GM18861 (cell line): ENCODE results near the gene PARD3.
"Not testable (repeated sequence)": the region's sequence is repeated elsewhere in the genome, so short reads cannot be mapped to it uniquely, and the experiment has no call there.

Source experiments
- ATAC-seq: cut with Tn5 transposase; IDR thresholded peaks from one replicate; pipeline ENCODE4 v1.9.1; 2021; ENCODE audit not compliant: unreplicated experiment

The PARD3 gene

DNA sequence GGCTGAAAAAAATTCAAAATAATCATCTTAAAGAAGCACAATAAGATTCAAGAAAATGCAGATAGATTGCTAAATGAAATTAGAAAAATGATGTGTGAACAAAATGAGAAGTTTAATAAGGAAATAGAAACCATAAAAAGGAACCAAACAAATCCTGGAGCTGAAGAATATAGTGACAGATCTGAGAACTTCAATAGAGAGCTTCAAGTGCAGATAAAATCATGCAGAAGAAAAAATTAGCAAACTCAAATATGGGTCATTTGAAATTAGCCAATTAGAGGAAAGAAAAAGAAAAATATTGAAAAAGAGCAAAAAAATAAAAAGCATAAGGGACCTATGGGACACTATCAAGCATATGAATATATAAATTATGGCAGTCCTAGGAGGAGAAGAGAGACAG, 720.1 kb downstream of the PARD3 start:
- no peak for ATAC-seq

DNA sequence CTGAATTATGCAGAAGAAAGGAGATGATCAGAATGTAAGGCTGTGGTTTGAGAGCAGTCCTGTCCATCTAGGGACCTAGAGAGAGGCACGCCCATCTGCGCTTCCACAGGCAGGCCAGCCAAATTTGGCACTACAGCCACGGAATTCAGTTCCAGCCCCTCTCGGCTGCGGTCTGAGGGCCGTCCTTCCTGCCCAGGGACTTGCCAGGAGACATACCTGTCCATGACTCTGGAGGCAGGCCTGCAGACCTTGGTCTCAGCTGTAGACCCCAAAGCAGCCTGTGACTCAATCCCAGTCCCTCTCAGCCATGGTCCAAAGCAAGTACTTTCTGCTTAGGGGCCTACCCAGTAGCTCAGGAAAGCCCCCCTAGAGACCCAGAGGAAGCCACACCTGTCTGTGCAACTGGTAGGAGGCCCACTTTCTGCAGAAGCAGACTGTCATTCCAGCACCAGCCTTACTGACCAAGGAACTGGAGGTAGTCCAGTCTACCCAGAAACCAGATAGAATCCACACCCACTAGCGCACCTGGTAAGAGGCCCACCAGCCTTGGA, 720.9 kb downstream of the PARD3 start:
- no peak for ATAC-seq

GRCh38 chr10:34092891-34093290, 722.2 kb downstream of the PARD3 start:
- ATAC-seq = no peak

DNA sequence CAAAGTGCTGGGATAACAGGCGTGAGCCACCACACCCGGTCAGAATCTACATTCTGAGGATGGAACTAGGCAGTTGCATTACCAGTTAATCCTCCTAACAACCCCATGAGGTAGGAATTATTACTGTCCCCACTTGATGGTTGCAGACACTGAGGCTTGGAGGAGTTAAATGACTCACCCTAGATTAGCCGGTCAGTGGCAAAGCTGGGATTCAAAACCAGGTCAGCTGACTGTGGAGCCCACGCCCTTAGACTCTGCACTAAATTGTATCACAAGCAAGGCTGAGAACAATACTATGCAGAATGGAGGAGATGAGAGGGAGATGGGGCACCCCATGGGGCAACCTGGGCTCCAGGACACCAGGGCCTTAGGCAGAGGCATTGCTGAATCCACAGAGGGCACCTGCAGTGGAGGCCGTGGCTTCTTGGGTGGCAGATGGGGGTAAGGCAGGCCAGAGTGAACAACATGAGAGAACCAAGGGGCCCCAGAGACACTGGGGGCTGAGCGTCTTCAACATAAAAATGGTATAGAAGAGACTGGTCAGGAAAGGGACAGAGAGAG, 723.4 kb downstream of the PARD3 start:
- no peak for ATAC-seq

GRCh38 chr10:34089253-34089652, 725.8 kb downstream of the PARD3 start:
- no peak for ATAC-seq

DNA sequence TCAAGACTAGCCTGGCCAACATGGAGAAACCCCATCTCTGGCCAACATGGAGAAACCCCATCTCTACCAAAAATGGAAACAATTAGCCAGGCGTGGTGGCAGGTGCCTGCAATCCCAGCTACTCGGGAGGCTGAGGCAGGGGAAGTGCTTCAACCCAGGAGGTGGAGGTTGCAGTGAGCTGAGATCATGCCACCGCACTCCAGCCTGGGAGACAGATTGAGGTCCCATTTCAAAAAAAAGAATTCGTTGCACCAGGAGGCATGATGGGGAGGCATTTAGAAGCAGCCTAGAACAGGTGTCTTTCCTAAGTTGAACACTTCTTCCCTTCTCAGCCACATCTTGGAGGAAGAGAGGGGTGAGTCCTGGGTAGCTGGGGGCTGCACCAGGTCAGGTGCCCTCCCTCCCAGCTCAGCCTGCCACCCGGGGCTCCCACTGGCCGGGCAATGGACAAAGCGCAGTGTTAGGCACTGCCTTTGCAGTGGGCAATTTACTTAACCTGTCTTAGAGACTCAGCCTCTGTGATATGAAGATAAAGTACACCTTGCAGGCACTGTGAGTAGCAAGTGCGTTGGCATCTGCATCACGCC, 726.8 kb downstream of the PARD3 start:
- ATAC-seq = no peak

GRCh38 chr10:34087095-34087418, 728.0 kb downstream of the PARD3 start:
- ATAC-seq = no peak

DNA sequence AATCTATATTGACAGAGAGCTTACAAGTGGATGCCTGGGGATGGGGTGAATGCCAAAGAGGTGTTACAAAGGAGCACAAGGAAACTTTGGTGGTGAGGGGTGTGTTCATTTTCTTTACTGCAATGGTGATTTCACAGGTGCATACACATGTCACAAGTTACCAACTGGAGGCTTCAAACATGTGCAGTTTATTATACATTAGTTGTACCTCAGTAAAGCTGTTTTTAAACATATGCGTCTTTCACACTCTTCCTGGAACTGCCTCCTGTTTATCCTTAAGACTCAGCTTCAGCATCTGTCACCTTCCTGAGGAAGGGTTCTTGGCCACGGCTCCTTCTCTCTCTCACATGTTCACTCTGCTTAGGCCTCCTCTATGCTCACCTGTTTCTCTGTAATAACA, 731.5 kb downstream of the PARD3 start:
- no peak for ATAC-seq

GRCh38 chr10:34081948-34082347, 733.1 kb downstream of the PARD3 start:
- no peak for ATAC-seq

- no peak for ATAC-seq
These were observed 733.8 kb downstream of the PARD3 start for GRCh38 chr10:34081347-34081743.

- ATAC-seq = no peak
These were observed 734.4 kb downstream of the PARD3 start for GRCh38 chr10:34080485-34081346.

- ATAC-seq = no peak
These were observed 735.2 kb downstream of the PARD3 start for GRCh38 chr10:34079702-34080484.

GRCh38 chr10:34078745-34079470, 736.2 kb downstream of the PARD3 start:
- ATAC-seq = no peak

- no peak for ATAC-seq
These were observed 736.9 kb downstream of the PARD3 start for GRCh38 chr10:34078017-34078744.

DNA sequence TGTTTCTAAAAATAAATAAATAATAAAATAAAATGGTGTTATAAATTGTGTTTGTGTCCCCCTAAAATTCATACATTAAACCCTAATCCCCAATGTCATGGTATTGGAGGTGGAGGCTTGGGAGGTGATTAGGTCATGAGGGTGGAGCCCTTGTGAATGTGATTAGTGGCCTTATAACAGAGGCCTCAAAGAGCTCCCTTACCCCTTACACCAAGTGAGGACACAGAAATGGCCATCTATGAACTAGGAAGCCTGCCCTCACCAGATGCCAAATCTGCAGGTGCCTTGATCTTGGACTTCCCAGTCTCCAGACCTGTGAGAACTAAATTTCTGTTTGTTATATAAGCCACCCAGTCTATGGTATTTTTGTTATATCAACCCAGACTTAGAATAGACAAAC, 738.7 kb downstream of the PARD3 start:
- no peak for ATAC-seq

DNA sequence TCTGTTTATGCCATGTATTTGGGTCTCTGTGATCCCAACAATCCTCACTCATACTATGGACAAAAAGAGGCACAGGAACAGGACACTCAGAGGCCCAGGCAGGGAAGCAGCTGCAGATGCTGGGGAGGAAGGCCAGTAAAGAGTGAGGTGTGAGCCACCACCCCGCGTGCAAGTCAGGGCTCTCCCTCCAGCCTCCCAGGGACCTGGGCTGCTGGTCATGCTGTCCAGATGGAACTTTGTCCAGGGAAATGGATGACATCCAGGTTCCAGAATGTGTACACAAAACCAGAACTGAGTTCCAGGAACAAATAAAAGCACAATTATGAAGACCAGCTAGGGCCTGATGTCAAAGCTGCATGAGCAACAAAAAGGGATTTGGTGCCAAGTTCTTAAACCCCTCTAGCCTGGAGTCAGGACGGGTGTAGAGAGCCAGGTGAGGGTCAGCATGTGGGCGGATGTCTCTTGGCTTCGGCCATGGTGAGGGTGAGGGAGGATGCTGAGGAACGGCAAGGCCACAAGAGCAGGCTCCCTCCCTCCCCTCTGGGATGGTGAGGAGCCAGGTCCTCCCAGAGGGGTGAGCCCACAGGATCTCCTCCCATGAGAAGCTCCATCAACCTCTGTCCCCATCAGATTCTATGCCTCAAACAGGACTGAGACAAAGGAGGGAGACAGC, 739.7 kb downstream of the PARD3 start:
- no peak for ATAC-seq

GRCh38 chr10:34074051-34074450, 741.0 kb downstream of the PARD3 start:
- ATAC-seq = no peak

DNA sequence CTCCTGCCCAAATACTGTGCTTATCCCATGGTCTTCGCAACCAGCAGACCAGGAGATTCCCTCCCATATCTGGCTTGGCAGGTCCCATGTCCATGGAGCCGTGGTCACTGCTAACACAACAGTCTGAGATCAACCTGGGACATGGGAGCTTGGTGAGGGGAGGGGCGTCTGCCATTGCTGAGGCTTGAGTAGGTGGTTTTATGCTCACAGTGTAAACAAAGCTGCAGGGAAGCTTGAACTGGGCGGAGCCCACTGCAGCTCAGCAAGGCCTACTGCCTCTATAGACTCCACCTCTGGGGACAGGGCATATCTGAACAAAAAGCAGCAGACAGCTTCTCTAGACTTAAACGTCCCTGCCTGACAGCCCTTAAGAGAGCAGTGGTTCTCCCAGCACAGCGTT, 747.4 kb downstream of the PARD3 start:
- ATAC-seq = not testable (repeated sequence)

- ATAC-seq = no peak
These were observed 751.5 kb downstream of the PARD3 start for GRCh38 chr10:34063592-34063991.

DNA sequence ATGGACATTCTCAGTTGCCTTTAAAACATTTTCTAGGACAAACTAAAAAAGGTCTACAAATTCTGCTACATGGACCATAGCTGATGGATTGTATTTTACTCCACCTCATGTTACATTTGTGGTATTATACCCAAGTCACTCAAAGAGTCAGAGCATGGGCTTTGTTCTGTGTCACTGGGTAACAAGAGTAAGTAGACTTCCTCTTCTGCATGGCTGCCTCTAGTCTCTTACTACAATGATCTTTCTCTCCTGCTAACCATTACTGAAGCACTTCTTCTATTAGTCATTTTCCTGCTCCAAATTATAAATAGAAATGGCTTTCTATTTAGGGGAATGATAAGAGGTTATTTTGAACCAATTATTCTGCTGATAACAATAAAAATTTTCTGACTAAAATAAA, 753.3 kb downstream of the PARD3 start:
- ATAC-seq = no peak
